HCT116 (cell line): Measurements from ENCODE around the gene VSIG2. TPM values are rescaled to one million over a fixed set of nuclear protein-coding genes. Genes with fewer than 3 reads are reported as not detected.

Experiments
- ATAC-seq: fragments of 200-7000 bp; cut with Tn5 transposase; 2 replicates; pipeline ENCODE4 v1.9.1; 2020; ENCODE audit warnings: mild to moderate bottlenecking, moderate library complexity
- BruUV-seq: library from RNA; stranded (reverse); fragments of 400-500 nt; replicated peaks from 2 replicates; lab custom pipeline; 2021; lab: Mats Ljungman, UMichigan
- CTCF ChIA-PET: fragments of 300-600 bp; sonication (Branson Sonifier 250); formaldehyde crosslinking; loops from one replicate; lab custom pipeline; 2021; ENCODE audit warnings: antibody characterized with exemption; lab: Charles Lee
- POLR2A ChIA-PET: fragments of 300-600, 350-600 bp; sonication (Branson Sonifier 250); formaldehyde crosslinking; loops from one replicate; lab custom pipeline; 2021; ENCODE audit warnings: antibody characterized with exemption; lab: Charles Lee
- RAD21 ChIA-PET, 2 experiments: fragments of 300-600 bp; sonication (Branson Sonifier 250); formaldehyde crosslinking; loops; one replicate each; lab custom pipeline; 2023; ENCODE audit warnings: low total read pairs in 2 of 2; ENCODE audit not compliant: uncharacterized antibody in 2 of 2, unreplicated experiment in 2 of 2, low non-redundant PET in 1 of 2; lab: Charles Lee
- DNase-seq: peaks from one replicate; pipeline ENCODE4 v3.0.0-alpha.2; 2010; ENCODE audit warnings: low read depth, low spot score
- H2AFZ ChIP-seq: fragments of 200-600 bp; shearing (Covaris generic), sonication (generic); 2 replicates; pipeline ENCODE4 v1.6.1; 2017; ENCODE audit warnings: low read depth, mixed run types, mixed read lengths, antibody characterized with exemption, low read length; ENCODE audit not compliant: poor library complexity, severe bottlenecking
- H3K27ac ChIP-seq: 2 replicates; pipeline ENCODE4 v1.5.1; 2012; ENCODE audit warnings: low read depth, low read length
- H3K27me3 ChIP-seq: fragments of 200-600 bp; sonication (generic); 2 replicates; pipeline ENCODE4 v1.6.1; 2016; ENCODE audit warnings: mixed run types, low read length, mixed read lengths; ENCODE audit not compliant: insufficient read depth
- H3K36me3 ChIP-seq, 2 experiments: fragments of 200-500 bp in 1 of 2; fragments of 200-600 bp in 1 of 2; sonication (Bioruptor generic) in 1 of 2; sonication (generic) in 1 of 2; 2 replicates each; pipeline versions ENCODE4 v1.5.1 to v1.6.1; 2014 to 2016; ENCODE audit warnings: low read length in 2 of 2, inconsistent platforms in 1 of 2, mixed read lengths in 1 of 2, mixed run types in 1 of 2; ENCODE audit not compliant: insufficient read depth in 2 of 2, control insufficient read depth in 1 of 2
- H3K4me1 ChIP-seq, 2 experiments: fragments of 200-600 bp in 1 of 2; sonication (generic) in 1 of 2; 2 replicates each; pipeline versions ENCODE4 v1.5.1 to v1.6.1; 2012 to 2017; ENCODE audit warnings: low read length in 2 of 2, inconsistent platforms in 1 of 2, mild to moderate bottlenecking in 1 of 2, mixed read lengths in 1 of 2, mixed run types in 1 of 2, moderate library complexity in 1 of 2; ENCODE audit not compliant: insufficient read depth in 2 of 2, control insufficient read depth in 1 of 2
- H3K4me2 ChIP-seq: fragments of 200-600 bp; sonication (generic); 2 replicates; pipeline ENCODE4 v1.6.1; 2017; ENCODE audit warnings: mixed run types, low read length, mixed read lengths
- H3K4me3 ChIP-seq, 2 experiments: fragments of 200-600 bp in 1 of 2; sonication (generic) in 1 of 2; replicated peaks in 1 of 2; 2 replicates each; pipeline ENCODE4 v1.5.1; 2011 to 2016; ENCODE audit warnings: low read length in 2 of 2, control low read depth in 1 of 2, low read depth in 1 of 2, mild to moderate bottlenecking in 1 of 2, mixed read lengths in 1 of 2, mixed run types in 1 of 2
- H3K79me2 ChIP-seq: fragments of 200-600 bp; sonication (generic); 2 replicates; pipeline ENCODE4 v1.6.1; 2017; ENCODE audit warnings: mild to moderate bottlenecking, mixed run types, low read length, moderate library complexity, mixed read lengths; ENCODE audit not compliant: insufficient read depth
- H3K9ac ChIP-seq: fragments of 200-600 bp; sonication (generic); 2 replicates; pipeline ENCODE4 v1.6.1; 2016; ENCODE audit warnings: low read length, mixed read lengths
- H3K9me2 ChIP-seq: fragments of 200-600 bp; sonication (generic), shearing (Covaris generic); 2 replicates; pipeline ENCODE4 v1.6.1; 2017; ENCODE audit warnings: mixed run types, mild to moderate bottlenecking, moderate library complexity; ENCODE audit not compliant: insufficient read depth
- H3K9me3 ChIP-seq, 2 experiments: fragments of 200-500 bp in 1 of 2; fragments of 200-600 bp in 1 of 2; sonication (Bioruptor generic) in 1 of 2; sonication (generic) in 1 of 2; 2 replicates each; pipeline ENCODE4 v1.6.1; 2014 to 2017; ENCODE audit warnings: low read length in 2 of 2, mixed read lengths in 2 of 2, inconsistent platforms in 1 of 2, low read depth in 1 of 2, mild to moderate bottlenecking in 1 of 2, mixed run types in 1 of 2, moderate library complexity in 1 of 2; ENCODE audit not compliant: control insufficient read depth in 1 of 2, insufficient read depth in 1 of 2
- H4K20me1 ChIP-seq: fragments of 200-600 bp; sonication (generic), shearing (Covaris generic); 2 replicates; pipeline ENCODE4 v1.6.1; 2017; ENCODE audit warnings: mixed run types, mild to moderate bottlenecking, moderate library complexity; ENCODE audit not compliant: insufficient read depth
- ATF3 ChIP-seq: IDR thresholded peaks from 2 replicates; pipeline ENCODE4 v1.6.1; 2012
- CBX3 ChIP-seq: IDR thresholded peaks from 2 replicates; pipeline ENCODE4 v1.6.1; 2012; ENCODE audit warnings: low read depth
- CTCF ChIP-seq, 3 experiments: fragments of 200-600 bp in 1 of 3; sonication (generic) in 1 of 3; IDR thresholded peaks in 2 of 3; conservative IDR thresholded peaks in 1 of 3; 2 replicates each; pipeline ENCODE4 v1.5.1; 2012 to 2017; ENCODE audit warnings: low read depth in 2 of 3, low read length in 2 of 3, antibody characterized with exemption in 1 of 3, borderline replicate concordance in 1 of 3, control low read depth in 1 of 3, mild to moderate bottlenecking in 1 of 3, mixed read lengths in 1 of 3, mixed run types in 1 of 3, moderate library complexity in 1 of 3; ENCODE audit not compliant: insufficient read depth in 1 of 3
- EGR1 ChIP-seq: IDR thresholded peaks from 2 replicates; pipeline ENCODE4 v1.6.1; 2012; ENCODE audit warnings: low read depth
- EZH2 ChIP-seq: fragments of 200-600 bp; sonication (generic); IDR thresholded peaks from 2 replicates; pipeline ENCODE4 v1.6.1; 2017; ENCODE audit warnings: antibody characterized with exemption, mixed run types
- FOSL1 ChIP-seq: IDR thresholded peaks from 2 replicates; pipeline ENCODE4 v1.6.1; 2012; ENCODE audit warnings: low read depth
- JUND ChIP-seq: IDR thresholded peaks from 2 replicates; pipeline ENCODE4 v1.6.1; 2012
- MAX ChIP-seq: IDR thresholded peaks from 2 replicates; pipeline ENCODE4 v1.6.1; 2012
- POLR2A ChIP-seq: IDR thresholded peaks from 2 replicates; pipeline ENCODE4 v1.7.0; 2011; ENCODE audit warnings: borderline replicate concordance; ENCODE audit not compliant: insufficient read depth, insufficient read length; ENCODE audit errors: extremely low read depth
- POLR2AphosphoS5 ChIP-seq: IDR thresholded peaks from 2 replicates; pipeline ENCODE4 v1.6.1; 2011; ENCODE audit warnings: mild to moderate bottlenecking, low read depth, low read length, moderate library complexity
- SIN3A ChIP-seq: IDR thresholded peaks from 2 replicates; pipeline ENCODE4 v1.6.1; 2012; ENCODE audit warnings: low read depth
- SRF ChIP-seq: IDR thresholded peaks from 2 replicates; pipeline ENCODE4 v1.6.1; 2012; ENCODE audit warnings: low read depth
- TCF7L2 ChIP-seq: IDR thresholded peaks from 2 replicates; pipeline ENCODE4 v1.7.0; 2011; ENCODE audit warnings: borderline replicate concordance, inconsistent platforms; ENCODE audit not compliant: insufficient read depth, insufficient read length; ENCODE audit errors: extremely low read depth
- ZNF274 ChIP-seq: fragments of 200-500 bp; sonication (Bioruptor generic); IDR thresholded peaks from 2 replicates; pipeline ENCODE4 v1.6.1; 2014; ENCODE audit warnings: mild to moderate bottlenecking, low read depth, low read length, inconsistent platforms
- intact Hi-C: fragments of 100-400 bp; cut with micrococcal nuclease; formaldehyde crosslinking; loops from 2 replicates; pipeline ENCODE4 v1.10.0; 2022
- total RNA-seq: library from RNA; stranded (reverse); gene quantifications from one replicate; pipeline ENCODE4 v1.2.1, GENCODE V29; 2021; ENCODE audit not compliant: unreplicated experiment

The VSIG2 gene
- total RNA-seq, 1 experiment from 2014 or later = not detected

- TF ChIP-seq MAX = no peak
- TF ChIP-seq EGR1 = no peak
- no peak for TF ChIP-seq CBX3
- TF ChIP-seq ZNF274 = no peak
- no peak for TF ChIP-seq POLR2AphosphoS5
- TF ChIP-seq SRF = no peak
- no peak for TF ChIP-seq TCF7L2
- TF ChIP-seq, all 23 proteins: peak for 0
These were observed 532 bp upstream of the VSIG2 start (continued) for GRCh38 chr11:124752471-124753102.

GRCh38 chr11:124751391-124751740, 689 bp downstream of the VSIG2 start:
- no peak overlapping the region for H3K9ac ChIP-seq

More at GRCh38 chr11:124751391-124751740, 689 bp downstream of the VSIG2 start:
- DNase-seq (no peak), ATAC-seq (no peak)
- Histone ChIP-seq H2AFZ (no peak overlapping the region), H3K27ac (no peak overlapping the region), H3K36me3 (no peaks in the 10 kb centered on the region), H3K4me1 (peaks cover 10 to 30% of the 10 kb centered on the region in 2 experiments), H4K20me1 (no peaks in the 10 kb centered on the region), H3K9me3 (no peaks in the 10 kb centered on the region), H3K9me2 (no peaks in the 10 kb centered on the region), H3K79me2 (no peaks in the 10 kb centered on the region), H3K4me3 (no peak overlapping the region), H3K4me2 (no peak overlapping the region)
- CTCF ChIA-PET = no interaction called here
- RAD21 ChIA-PET = no interaction called here
- POLR2A ChIA-PET = no interaction called here
- no TSS peak for BruUV-seq
- intact Hi-C loops = no loop called here
- TF ChIP-seq EGR1 (no peak), POLR2A (no peak), EZH2 (no peak), JUND (no peak), CTCF (IDR thresholded peaks at IDR 0.05 in 2 of 3, conservative IDR thresholded peaks at IDR 0.05 in 1 of 3; ENCODE audit: borderline replicate concordance in 1 of 3, insufficient read depth in 1 of 3, low read depth in 2 of 3, low read length in 2 of 3) (no peak), CBX3 (no peak), SRF (no peak), SIN3A (no peak), FOSL1 (no peak), ATF3 (no peak), ZNF274 (no peak)
- TF ChIP-seq, all 23 proteins: peak for 0
- no peaks in the 10 kb centered on the region for H3K27me3 ChIP-seq
